Mucosa of descending colon (tissue), 3 donors: ENCODE results near the gene STK32C. TPM values are rescaled to one million over a fixed set of nuclear protein-coding genes. Genes with fewer than 3 reads are reported as not detected.

ENCODE experiments used
- ATAC-seq: fragments of 200-7000 bp; cut with Tn5 transposase; one replicate; pipeline ENCODE4 v1.9.1; 2020; ENCODE audit warnings: mild to moderate bottlenecking, moderate library complexity
- DNase-seq, 3 donors: peaks; one replicate each; pipeline ENCODE4 v3.0.0-alpha.2; 2020
- H3K36me3 ChIP-seq: fragments of 200-600 bp; one replicate; pipeline ENCODE4 v1.8.0; 2021; ENCODE audit warnings: low read depth, mild to moderate bottlenecking
- H3K4me1 ChIP-seq: fragments of 200-600 bp; one replicate; pipeline ENCODE4 v1.8.0; 2021; ENCODE audit warnings: low read depth, mild to moderate bottlenecking
- H3K4me3 ChIP-seq: fragments of 200-600 bp; one replicate; pipeline ENCODE4 v1.8.0; 2021; ENCODE audit warnings: mild to moderate bottlenecking
- H3K9me3 ChIP-seq: fragments of 200-600 bp; one replicate; pipeline ENCODE4 v1.8.0; 2021; ENCODE audit warnings: mild to moderate bottlenecking
- CTCF ChIP-seq: fragments of 200-600 bp; IDR thresholded peaks from one replicate; pipeline ENCODE4 v1.8.0; 2022; ENCODE audit warnings: antibody characterized with exemption, mild to moderate bottlenecking
- intact Hi-C, 2 donors: fragments of 100-400 bp; cut with DNase I in 1 of 2; cut with micrococcal nuclease in 1 of 2; formaldehyde crosslinking; loops; one replicate each; pipeline versions ENCODE4 v1.11.0 to v1.11.1; 2022; cut with DNase I, micrococcal nuclease
- total RNA-seq, 3 donors: library from RNA; stranded (reverse); fragmentation: NEBNext Ultra II Directional in 2 of 3; extraction: Animal tissue kit (Norgen Biotek cat#: 25700) in 2 of 3; gene quantifications; one replicate each; pipeline versions ENCODE4 v1.2.1 to v1.2.4, GENCODE V29; 2021 to 2023
- donor health status: DM: no; HTN: no; CAD: no; lungs with moderate emphysema.
- donor health status: DM: no; HTN: no; CAD: no.
- donor health status: DM: no; HTN: yes; CAD: no.

The STK32C gene
- total RNA-seq, 3 donors from 2014 or later = 4.5 to 11.5 (median 11.1) TPM

GRCh38 chr10:132280646-132281074, 27.1 kb downstream of the STK32C start:
- Histone ChIP-seq H3K4me1 (no peaks in the 10 kb centered on the region), H3K36me3 (no peaks in the 10 kb centered on the region), H3K4me3 (no peak overlapping the region), H3K9me3 (no peaks in the 10 kb centered on the region)
- DNase-seq (peak in 1 of 3 donors; percentile 22), ATAC-seq (no peak)
- intact Hi-C loops = no loop called here
- TF ChIP-seq CTCF = no peak

GRCh38 chr10:132279873-132280645, 27.7 kb downstream of the STK32C start:
- Histone ChIP-seq H3K9me3 (no peaks in the 10 kb centered on the region), H3K4me1 (no peaks in the 10 kb centered on the region), H3K36me3 (no peaks in the 10 kb centered on the region), H3K4me3 (no peak overlapping the region)
- ATAC-seq (no peak), DNase-seq (peak in 1 of 3 donors; percentile 36)
- intact Hi-C loops = no loop called here
- no peak for TF ChIP-seq CTCF

GRCh38 chr10:132277311-132277741, 30.4 kb downstream of the STK32C start:
- H3K4me3 ChIP-seq = no peak overlapping the region
- intact Hi-C loops = no loop called here
- H3K9me3 ChIP-seq = no peaks in the 10 kb centered on the region
- H3K36me3 ChIP-seq = no peaks in the 10 kb centered on the region
- DNase-seq (peak in 1 of 3 donors; percentile 24), ATAC-seq (no peak)
- no peaks in the 10 kb centered on the region for H3K4me1 ChIP-seq
- no peak for TF ChIP-seq CTCF

- DNase-seq (peak in 1 of 3 donors; percentile 18), ATAC-seq (no peak)
- no peaks in the 10 kb centered on the region for H3K4me1 ChIP-seq
- H3K4me3 ChIP-seq = no peak overlapping the region
- no peaks in the 10 kb centered on the region for H3K9me3 ChIP-seq
- no peak for TF ChIP-seq CTCF
- intact Hi-C loops = no loop called here
- H3K36me3 ChIP-seq = no peaks in the 10 kb centered on the region
Measured at GRCh38 chr10:132276706-132277105, 31.0 kb downstream of the STK32C start.

- no peak for TF ChIP-seq CTCF
- Histone ChIP-seq H3K4me1 (no peaks in the 10 kb centered on the region), H3K4me3 (no peak overlapping the region), H3K36me3 (no peaks in the 10 kb centered on the region), H3K9me3 (no peaks in the 10 kb centered on the region)
- ATAC-seq = no peak
- intact Hi-C loops = no loop called here
- peak in 1 of 3 donors; percentile 19 for DNase-seq
Measured at GRCh38 chr10:132276179-132276675, 31.5 kb downstream of the STK32C start.
